DOHH2 (cell line): Measurements from ENCODE around the gene CD200.

Source experiments
- H3F3A ChIP-seq: fragments of 200-600 bp; sonication (generic), shearing (Covaris generic); 2 replicates; pipeline ENCODE4 v1.6.0; 2016; ENCODE audit warnings: antibody characterized with exemption, mild to moderate bottlenecking; ENCODE audit not compliant: control insufficient read depth, insufficient read depth
- H3K27ac ChIP-seq: fragments of 200-600 bp; sonication (generic); 2 replicates; pipeline ENCODE4 v1.5.1; 2014; ENCODE audit warnings: low read depth, mild to moderate bottlenecking, low read length, moderate library complexity
- H3K27me3 ChIP-seq: fragments of 200-600 bp; sonication (generic); 2 replicates; pipeline ENCODE4 v1.6.1; 2014; ENCODE audit warnings: mild to moderate bottlenecking, low read length, mixed read lengths; ENCODE audit not compliant: control insufficient read depth
- H3K36me3 ChIP-seq: fragments of 200-600 bp; sonication (generic); 2 replicates; pipeline ENCODE4 v1.6.1; 2014; ENCODE audit warnings: mild to moderate bottlenecking, low read length, moderate library complexity, mixed read lengths; ENCODE audit not compliant: control insufficient read depth
- H3K4me1 ChIP-seq: fragments of 200-600 bp; sonication (generic); 2 replicates; pipeline ENCODE4 v1.6.1; 2014; ENCODE audit warnings: mild to moderate bottlenecking, low read length, mixed read lengths; ENCODE audit not compliant: control insufficient read depth
- H3K4me2 ChIP-seq: fragments of 200-600 bp; sonication (generic); 2 replicates; pipeline ENCODE4 v1.6.0; 2014; ENCODE audit warnings: mild to moderate bottlenecking, low read length, moderate library complexity
- H3K4me3 ChIP-seq: fragments of 200-600 bp; sonication (generic); 2 replicates; pipeline ENCODE4 v1.5.1; 2014; ENCODE audit warnings: mild to moderate bottlenecking, low read length, mixed read lengths
- H3K79me2 ChIP-seq: fragments of 200-600 bp; sonication (generic); 2 replicates; pipeline ENCODE4 v1.6.1; 2014; ENCODE audit warnings: mild to moderate bottlenecking, low read length, mixed read lengths; ENCODE audit not compliant: control insufficient read depth
- H3K9me2 ChIP-seq: fragments of 200-600 bp; sonication (generic); replicated peaks from 2 replicates; pipeline ENCODE4 v1.6.1; 2014; ENCODE audit warnings: mild to moderate bottlenecking, low read length, mixed read lengths; ENCODE audit not compliant: control insufficient read depth
- H3K9me3 ChIP-seq: fragments of 200-600 bp; sonication (generic); 2 replicates; pipeline ENCODE4 v1.6.1; 2014; ENCODE audit warnings: antibody characterized with exemption, low read length, mixed read lengths; ENCODE audit not compliant: control insufficient read depth, insufficient read depth
- H4K20me1 ChIP-seq: fragments of 200-600 bp; sonication (generic); 2 replicates; pipeline ENCODE4 v1.6.0; 2014; ENCODE audit warnings: low read depth, mild to moderate bottlenecking, antibody characterized with exemption, low read length, moderate library complexity; ENCODE audit not compliant: control insufficient read depth, insufficient read depth
- CTCF ChIP-seq: fragments of 200-600 bp; sonication (generic); IDR thresholded peaks from one replicate; pipeline ENCODE4 v1.5.1; 2014; ENCODE audit warnings: antibody characterized with exemption, mild to moderate bottlenecking, low read depth, low read length; ENCODE audit not compliant: poor library complexity, severe bottlenecking
- EZH2phosphoT487 ChIP-seq: fragments of 200-600 bp; sonication (generic); IDR thresholded peaks from 2 replicates; pipeline ENCODE4 v1.6.1; 2017; ENCODE audit warnings: borderline replicate concordance, mild to moderate bottlenecking, antibody characterized with exemption, low read length, moderate library complexity, mixed read lengths

Gene CD200

GRCh38 chr3:112297714-112298113 is 35.2 kb upstream of the CD200 start:
- Histone ChIP-seq H3K4me1 (peaks cover 86% of the 10 kb centered on the region), H4K20me1 (no peaks in the 10 kb centered on the region), H3K27ac (peak overlapping the region; percentile 97), H3K27me3 (no peaks in the 10 kb centered on the region), H3K4me2 (peak overlapping the region; percentile 77), H3K4me3 (peak overlapping the region; percentile 64), H3K79me2 (no peaks in the 10 kb centered on the region), H3K9me3 (no peaks in the 10 kb centered on the region), H3F3A (peaks cover 12% of the 10 kb centered on the region), H3K9me2 (no peaks in the 10 kb centered on the region), H3K36me3 (peaks cover 7% of the 10 kb centered on the region)
- TF ChIP-seq EZH2phosphoT487 (no peak), CTCF (peak; percentile 23)

GRCh38 chr3:112298781-112299180 is 34.2 kb upstream of the CD200 start:
- no peaks in the 10 kb centered on the region for H3K27me3 ChIP-seq
- H3K36me3 ChIP-seq: peaks cover 7% of the 10 kb centered on the region
- H3K9me2 ChIP-seq: no peaks in the 10 kb centered on the region
- H3K9me3 ChIP-seq: no peaks in the 10 kb centered on the region
- H3K79me2 ChIP-seq: no peaks in the 10 kb centered on the region
- H4K20me1 ChIP-seq: no peaks in the 10 kb centered on the region
- peak overlapping the region; percentile 64 for H3K4me3 ChIP-seq
- H3K27ac ChIP-seq: peak overlapping the region; percentile 97
- peak overlapping the region; percentile 77 for H3K4me2 ChIP-seq
- peaks cover 12% of the 10 kb centered on the region for H3F3A ChIP-seq
- peaks cover 89% of the 10 kb centered on the region for H3K4me1 ChIP-seq
- TF ChIP-seq CTCF (no peak), EZH2phosphoT487 (no peak)

- H3F3A ChIP-seq: peaks cover 11% of the 10 kb centered on the region
- peaks cover 72% of the 10 kb centered on the region for H3K4me1 ChIP-seq
- H3K36me3 ChIP-seq: peaks cover 7% of the 10 kb centered on the region
- H3K27me3 ChIP-seq: no peaks in the 10 kb centered on the region
- peak overlapping the region; percentile 74 for H3K4me2 ChIP-seq
- no peaks in the 10 kb centered on the region for H4K20me1 ChIP-seq
- H3K9me2 ChIP-seq: no peaks in the 10 kb centered on the region
- H3K27ac ChIP-seq: peak overlapping the region; percentile 42
- H3K79me2 ChIP-seq: no peaks in the 10 kb centered on the region
- H3K9me3 ChIP-seq: no peaks in the 10 kb centered on the region
- no peak for TF ChIP-seq EZH2phosphoT487
- TF ChIP-seq CTCF: no peak
- H3K4me3 ChIP-seq: peak overlapping the region; percentile 61
Observed at GRCh38 chr3:112302150-112302830, 30.7 kb upstream of the CD200 start.
